HEK293T (cell line): ENCODE data around the gene USP9Y.

ENCODE experiments used
- ARNT ChIP-seq: fragments of 450-650 bp; IDR thresholded peaks from 2 replicates; pipeline ENCODE4 v1.6.1; 2017; ENCODE audit warnings: mild to moderate bottlenecking
- FOXA1 ChIP-seq: fragments of 450-650 bp; IDR thresholded peaks from 2 replicates; pipeline ENCODE4 v1.6.1; 2016; ENCODE audit warnings: mild to moderate bottlenecking
- FOXM1 ChIP-seq: fragments of 450-650 bp; IDR thresholded peaks from 2 replicates; pipeline ENCODE4 v1.6.1; 2017; ENCODE audit warnings: mild to moderate bottlenecking, borderline replicate concordance
- PKNOX1 ChIP-seq: fragments of 450-650 bp; IDR thresholded peaks from 2 replicates; pipeline ENCODE4 v1.6.1; 2016
- SUZ12 ChIP-seq: fragments of 450-650 bp; IDR thresholded peaks from 2 replicates; pipeline ENCODE4 v1.6.1; 2016; ENCODE audit warnings: mild to moderate bottlenecking
- TARDBP ChIP-seq: fragments of 450-650 bp; IDR thresholded peaks from 2 replicates; pipeline ENCODE4 v1.6.1; 2016

- TF ChIP-seq PKNOX1 (no peak), SUZ12 (no peak), FOXM1 (no peak), FOXA1 (no peak), ARNT (no peak), TARDBP (no peak)
Observed at GRCh38 chrY:12765976-12766375, 64.9 kb downstream of the USP9Y start.
